Measurements from ENCODE around the gene MALT1. TPM values are rescaled to one million over a fixed set of nuclear protein-coding genes. Genes with fewer than 3 reads are reported as not detected.

The MALT1 gene
- total RNA-seq, 1 experiment from 2014 or later: 19.6 TPM

GRCh38 chr18:58715540-58715939 lies 44.3 kb downstream of the MALT1 start:
- CTCF ChIA-PET: no interaction called here
- H3F3A ChIP-seq (ENCODE audit: insufficient read depth, low read depth): 0 out of 2 replicates have a peak, but pooled peaks cover 5% of the 10 kb centered on the region
- intact Hi-C loops (cut with micrococcal nuclease; ENCODE audit: unreplicated experiment): no loop called here

GRCh38 chr18:58716060-58716756 lies 44.9 kb downstream of the MALT1 start:
- Histone ChIP-seq H3K9me3 (ENCODE audit: insufficient read depth, low read depth) (no peaks in the 10 kb centered on the region), H3K36me3 (ENCODE audit: low read depth) (0 out of 2 replicates have a peak, but pooled peaks cover 5% of the 10 kb centered on the region), H3K4me2 (no peak overlapping the region), H3K27me3 (ENCODE audit: insufficient read depth, low read depth) (no peaks in the 10 kb centered on the region), H3K4me1 (replicated peaks; ENCODE audit: insufficient read depth) (no peaks in the 10 kb centered on the region), H3K79me2 (ENCODE audit: low read depth) (no peaks in the 10 kb centered on the region), H4K20me1 (ENCODE audit: insufficient read depth) (no peaks in the 10 kb centered on the region; the same call in 1 of the 2 replicates), H3K9me2 (ENCODE audit: insufficient read depth) (no peaks in the 10 kb centered on the region), H3K4me3 (no peak overlapping the region), H3K27ac (no peak overlapping the region), H3F3A (ENCODE audit: insufficient read depth, low read depth) (0 out of 2 replicates have a peak, but pooled peaks cover 5% of the 10 kb centered on the region), H2AFZ (no peak overlapping the region)
- TF ChIP-seq CTCF (conservative IDR thresholded peaks at IDR 0.05) (no peak), EZH2 (IDR thresholded peaks at IDR 0.05; ENCODE audit: low read depth) (no peak)
- ChIA-PET POLR2A (ENCODE audit: unreplicated experiment) (no interaction called here), CTCF (no interaction called here)
- intact Hi-C loops (cut with micrococcal nuclease; ENCODE audit: unreplicated experiment): no loop called here
- BruUV-seq (replicated peaks): no TSS peak
- no peak for DNase-seq

More at GRCh38 chr18:58715540-58715939, 44.3 kb downstream of the MALT1 start:
- Histone ChIP-seq H3K4me2 (no peak overlapping the region), H3K4me1 (replicated peaks; ENCODE audit: insufficient read depth) (no peaks in the 10 kb centered on the region), H3K79me2 (ENCODE audit: low read depth) (no peaks in the 10 kb centered on the region), H3K9me3 (ENCODE audit: insufficient read depth, low read depth) (no peaks in the 10 kb centered on the region), H3K9me2 (ENCODE audit: insufficient read depth) (no peaks in the 10 kb centered on the region), H3K36me3 (ENCODE audit: low read depth) (0 out of 2 replicates have a peak, but pooled peaks cover 5% of the 10 kb centered on the region), H3K27ac (no peak overlapping the region), H3K4me3 (no peak overlapping the region), H4K20me1 (ENCODE audit: insufficient read depth) (no peaks in the 10 kb centered on the region; the same call in 1 of the 2 replicates), H3K27me3 (ENCODE audit: insufficient read depth, low read depth) (no peaks in the 10 kb centered on the region), H2AFZ (no peak overlapping the region)
- no peak for TF ChIP-seq CTCF (conservative IDR thresholded peaks at IDR 0.05)
- TF ChIP-seq EZH2 (IDR thresholded peaks at IDR 0.05; ENCODE audit: low read depth): no peak
- DNase-seq: no peak
- BruUV-seq (replicated peaks): no TSS peak
- POLR2A ChIA-PET (ENCODE audit: unreplicated experiment): no interaction called here

- Histone ChIP-seq H3K4me3 (no peak overlapping the region), H3K9me2 (ENCODE audit: insufficient read depth) (no peaks in the 10 kb centered on the region), H3K27me3 (ENCODE audit: insufficient read depth, low read depth) (no peaks in the 10 kb centered on the region), H3K27ac (no peak overlapping the region), H3F3A (ENCODE audit: insufficient read depth, low read depth) (0 out of 2 replicates have a peak, but pooled peaks cover 5% of the 10 kb centered on the region), H3K9me3 (ENCODE audit: insufficient read depth, low read depth) (no peaks in the 10 kb centered on the region), H3K36me3 (ENCODE audit: low read depth) (peaks cover 23% of the 10 kb centered on the region; the same call in 1 of the 2 replicates), H4K20me1 (ENCODE audit: insufficient read depth) (no peaks in the 10 kb centered on the region; the same call in 1 of the 2 replicates), H3K4me2 (no peak overlapping the region), H3K4me1 (replicated peaks; ENCODE audit: insufficient read depth) (no peaks in the 10 kb centered on the region), H3K79me2 (ENCODE audit: low read depth) (no peaks in the 10 kb centered on the region), H2AFZ (no peak overlapping the region)
- TF ChIP-seq EZH2 (IDR thresholded peaks at IDR 0.05; ENCODE audit: low read depth): no peak
- no peak for TF ChIP-seq CTCF (conservative IDR thresholded peaks at IDR 0.05)
- no TSS peak for BruUV-seq (replicated peaks)
- CTCF ChIA-PET: no interaction called here
- DNase-seq: no peak
- POLR2A ChIA-PET (ENCODE audit: unreplicated experiment): no interaction called here
- intact Hi-C loops (cut with micrococcal nuclease; ENCODE audit: unreplicated experiment): no loop called here
Measured at GRCh38 chr18:58721566-58722239, 50.4 kb downstream of the MALT1 start.
